HG02678 (cell line): ENCODE measurements around the gene TNFRSF21.

ENCODE experiments used
- ATAC-seq: cut with Tn5 transposase; IDR thresholded peaks from one replicate; pipeline ENCODE4 v1.9.1; 2021; ENCODE audit warnings: mild to moderate bottlenecking, moderate library complexity; ENCODE audit not compliant: unreplicated experiment

The TNFRSF21 gene

DNA sequence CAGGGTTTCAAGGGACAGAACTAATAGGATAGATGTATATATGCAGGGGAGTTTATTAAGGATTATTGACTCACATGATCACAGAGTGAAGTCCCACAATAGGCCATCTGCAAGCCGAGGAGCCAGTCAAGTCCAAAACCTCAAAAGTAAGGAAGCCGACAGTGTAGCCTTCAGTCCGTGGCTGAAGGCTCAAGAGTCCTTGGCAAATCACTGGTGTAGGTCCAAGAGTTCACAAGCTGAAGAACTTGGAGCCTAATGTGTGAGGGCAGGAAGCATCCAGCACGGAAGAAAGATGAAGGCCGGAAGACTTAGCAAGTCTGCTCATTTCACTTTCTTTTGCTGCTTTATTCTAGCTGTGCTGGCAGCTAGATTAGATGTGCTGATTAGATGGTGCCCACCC, 128.0 kb downstream of the TNFRSF21 start:
- no peak for ATAC-seq
